ENCODE measurements around the gene PDLIM7.

PDLIM7 gene

GRCh38 chr5:177452688-177453638, 44.4 kb downstream of the PDLIM7 start:
- H3K9me3 ChIP-seq (ENCODE audit: control insufficient read depth, low read length) = no peaks in the 10 kb centered on the region
- H3K9ac ChIP-seq (ENCODE audit: low read length) = no peak overlapping the region
- H3K4me1 ChIP-seq (ENCODE audit: control insufficient read depth, insufficient read depth, low read length) = peaks cover 27% of the 10 kb centered on the region
- no peak overlapping the region for H3K4me3 ChIP-seq (ENCODE audit: low read length)
- H3K27me3 ChIP-seq (ENCODE audit: control insufficient read depth, insufficient read depth, low read length) = peaks cover 23% of the 10 kb centered on the region
- H3K36me3 ChIP-seq (ENCODE audit: control insufficient read depth, insufficient read depth, low read length) = no peaks in the 10 kb centered on the region

- peaks cover 30% of the 10 kb centered on the region for H3K4me1 ChIP-seq (ENCODE audit: control insufficient read depth, insufficient read depth, low read length)
- no peak overlapping the region for H3K9ac ChIP-seq (ENCODE audit: low read length)
- H3K27me3 ChIP-seq (ENCODE audit: control insufficient read depth, insufficient read depth, low read length) = peaks cover 34% of the 10 kb centered on the region
These were observed 46.6 kb downstream of the PDLIM7 start for GRCh38 chr5:177450667-177451424.

GRCh38 chr5:177449140-177450061, 48.0 kb downstream of the PDLIM7 start:
- no peaks in the 10 kb centered on the region for H3K36me3 ChIP-seq (ENCODE audit: control insufficient read depth, insufficient read depth, low read length)
- no peaks in the 10 kb centered on the region for H3K9me3 ChIP-seq (ENCODE audit: control insufficient read depth, low read length)
- H3K27me3 ChIP-seq (ENCODE audit: control insufficient read depth, insufficient read depth, low read length) = peaks cover 34% of the 10 kb centered on the region
- H3K9ac ChIP-seq (ENCODE audit: low read length) = no peak overlapping the region
- H3K4me3 ChIP-seq (ENCODE audit: low read length) = no peak overlapping the region
- H3K4me1 ChIP-seq (ENCODE audit: control insufficient read depth, insufficient read depth, low read length) = peaks cover 25% of the 10 kb centered on the region

More at GRCh38 chr5:177450667-177451424, 46.6 kb downstream of the PDLIM7 start:
- Histone ChIP-seq H3K4me3 (ENCODE audit: low read length) (no peak overlapping the region), H3K9me3 (ENCODE audit: control insufficient read depth, low read length) (no peaks in the 10 kb centered on the region), H3K36me3 (ENCODE audit: control insufficient read depth, insufficient read depth, low read length) (no peaks in the 10 kb centered on the region)

- H3K9ac ChIP-seq (ENCODE audit: low read length) = no peak overlapping the region
- H3K4me1 ChIP-seq (ENCODE audit: control insufficient read depth, insufficient read depth, low read length) = peaks cover 15% of the 10 kb centered on the region
- H3K27me3 ChIP-seq (ENCODE audit: control insufficient read depth, insufficient read depth, low read length) = peaks cover 32% of the 10 kb centered on the region
- H3K9me3 ChIP-seq (ENCODE audit: control insufficient read depth, low read length) = no peaks in the 10 kb centered on the region
- H3K4me3 ChIP-seq (ENCODE audit: low read length) = no peak overlapping the region
- H3K36me3 ChIP-seq (ENCODE audit: control insufficient read depth, insufficient read depth, low read length) = no peaks in the 10 kb centered on the region
These were observed 49.0 kb downstream of the PDLIM7 start for GRCh38 chr5:177448244-177448950.

GRCh38 chr5:177447611-177448243, 49.7 kb downstream of the PDLIM7 start:
- Histone ChIP-seq H3K4me3 (ENCODE audit: low read length) (no peak overlapping the region), H3K27me3 (ENCODE audit: control insufficient read depth, insufficient read depth, low read length) (peaks cover 26% of the 10 kb centered on the region), H3K4me1 (ENCODE audit: control insufficient read depth, insufficient read depth, low read length) (peaks cover 15% of the 10 kb centered on the region), H3K9ac (ENCODE audit: low read length) (peak overlapping the region; percentile 15), H3K9me3 (ENCODE audit: control insufficient read depth, low read length) (no peaks in the 10 kb centered on the region), H3K36me3 (ENCODE audit: control insufficient read depth, insufficient read depth, low read length) (no peaks in the 10 kb centered on the region)

GRCh38 chr5:177447066-177447610, 50.3 kb downstream of the PDLIM7 start:
- H3K9me3 ChIP-seq (ENCODE audit: control insufficient read depth, low read length) = no peaks in the 10 kb centered on the region
- H3K27me3 ChIP-seq (ENCODE audit: control insufficient read depth, insufficient read depth, low read length) = peaks cover 26% of the 10 kb centered on the region
- no peaks in the 10 kb centered on the region for H3K36me3 ChIP-seq (ENCODE audit: control insufficient read depth, insufficient read depth, low read length)
- H3K4me1 ChIP-seq (ENCODE audit: control insufficient read depth, insufficient read depth, low read length) = peaks cover 15% of the 10 kb centered on the region
- no peak overlapping the region for H3K9ac ChIP-seq (ENCODE audit: low read length)
- no peak overlapping the region for H3K4me3 ChIP-seq (ENCODE audit: low read length)

- Histone ChIP-seq H3K27me3 (ENCODE audit: control insufficient read depth, insufficient read depth, low read length) (peaks cover 26% of the 10 kb centered on the region), H3K36me3 (ENCODE audit: control insufficient read depth, insufficient read depth, low read length) (no peaks in the 10 kb centered on the region), H3K9ac (ENCODE audit: low read length) (peak within 1 kb of the TSS; percentile 29)
These were observed 51.0 kb downstream of the PDLIM7 start, which contains the start of gene PRR7 for GRCh38 chr5:177446200-177447065. Gene PRR7 (plus strand): TSS chr5:177446814. CDS start chr5:177455068, 8,254 bp downstream.

GRCh38 chr5:177445917-177446199, 51.5 kb downstream of the PDLIM7 start:
- H3K27me3 ChIP-seq (ENCODE audit: control insufficient read depth, insufficient read depth, low read length) = peaks cover 26% of the 10 kb centered on the region
- H3K4me1 ChIP-seq (ENCODE audit: control insufficient read depth, insufficient read depth, low read length) = peaks cover 15% of the 10 kb centered on the region
- no peak overlapping the region for H3K4me3 ChIP-seq (ENCODE audit: low read length)
- H3K9ac ChIP-seq (ENCODE audit: low read length) = peak overlapping the region; percentile 29
- no peaks in the 10 kb centered on the region for H3K9me3 ChIP-seq (ENCODE audit: control insufficient read depth, low read length)
- no peaks in the 10 kb centered on the region for H3K36me3 ChIP-seq (ENCODE audit: control insufficient read depth, insufficient read depth, low read length)

More at GRCh38 chr5:177446200-177447065, 51.0 kb downstream of the PDLIM7 start, which contains the start of gene PRR7:
- Histone ChIP-seq H3K4me1 (ENCODE audit: control insufficient read depth, insufficient read depth, low read length) (peaks cover 15% of the 10 kb centered on the region), H3K4me3 (ENCODE audit: low read length) (peak within 1 kb of the TSS; percentile 9), H3K9me3 (ENCODE audit: control insufficient read depth, low read length) (no peaks in the 10 kb centered on the region)

- Histone ChIP-seq H3K27me3 (ENCODE audit: control insufficient read depth, insufficient read depth, low read length) (peaks cover 26% of the 10 kb centered on the region), H3K36me3 (ENCODE audit: control insufficient read depth, insufficient read depth, low read length) (no peaks in the 10 kb centered on the region), H3K9ac (ENCODE audit: low read length) (no peak overlapping the region)
These were observed 52.1 kb downstream of the PDLIM7 start for GRCh38 chr5:177445052-177445916.

More at GRCh38 chr5:177445052-177445916, 52.1 kb downstream of the PDLIM7 start:
- no peak overlapping the region for H3K4me3 ChIP-seq (ENCODE audit: low read length)
- peaks cover 15% of the 10 kb centered on the region for H3K4me1 ChIP-seq (ENCODE audit: control insufficient read depth, insufficient read depth, low read length)
- no peaks in the 10 kb centered on the region for H3K9me3 ChIP-seq (ENCODE audit: control insufficient read depth, low read length)
